ENCODE measurements around the gene ZNF814. TPM values are rescaled to one million over a fixed set of nuclear protein-coding genes. Genes with fewer than 3 reads are reported as not detected.

Gene ZNF814
- total RNA-seq, 1 donor from 2014 or later: 34.7 TPM

- Mint-ChIP-seq H3K9me3 (ENCODE audit: unreplicated experiment) (peaks cover 4% of the 10 kb centered on the region), H3K27me3 (ENCODE audit: low read depth, unreplicated experiment) (no peaks in the 10 kb centered on the region), H3K4me3 (ENCODE audit: unreplicated experiment) (peak overlapping the region; percentile 97), H3K36me3 (ENCODE audit: low read depth, unreplicated experiment) (peaks cover 14% of the 10 kb centered on the region), H3K27ac (ENCODE audit: unreplicated experiment) (peak overlapping the region; percentile 97), H3K4me1 (ENCODE audit: low read depth, unreplicated experiment) (peaks cover 41% of the 10 kb centered on the region)
- Histone ChIP-seq H4K20me1 (ENCODE audit: insufficient read depth, low read length) (no peaks in the 10 kb centered on the region), H3K79me2 (ENCODE audit: insufficient read depth, low read length) (peaks cover 44% of the 10 kb centered on the region), H3K9ac (ENCODE audit: low read length) (peak overlapping the region; percentile 82), H3K9me3 (ENCODE audit: insufficient read depth, low read depth, low read length) (no peaks in the 10 kb centered on the region), H3K4me1 (ENCODE audit: insufficient read depth, low read length) (peaks cover 5% of the 10 kb centered on the region), H3K4me3 (ENCODE audit: insufficient read depth, low read depth, low read length) (peak overlapping the region; percentile 83), H2AFZ (ENCODE audit: low read depth, low read length) (peak overlapping the region; percentile 94), H3K27me3 (ENCODE audit: insufficient read depth, low read length) (no peaks in the 10 kb centered on the region), H3K36me3 (ENCODE audit: insufficient read depth, low read length) (no peaks in the 10 kb centered on the region), H3K4me2 (ENCODE audit: low read length) (peak overlapping the region; percentile 91), H3K27ac (ENCODE audit: low read depth, low read length) (peak overlapping the region; percentile 56)
- DNase-seq (ENCODE audit: low read depth) (no peak), FAIRE-seq (no peak)
- TF ChIP-seq, protein P1, sequence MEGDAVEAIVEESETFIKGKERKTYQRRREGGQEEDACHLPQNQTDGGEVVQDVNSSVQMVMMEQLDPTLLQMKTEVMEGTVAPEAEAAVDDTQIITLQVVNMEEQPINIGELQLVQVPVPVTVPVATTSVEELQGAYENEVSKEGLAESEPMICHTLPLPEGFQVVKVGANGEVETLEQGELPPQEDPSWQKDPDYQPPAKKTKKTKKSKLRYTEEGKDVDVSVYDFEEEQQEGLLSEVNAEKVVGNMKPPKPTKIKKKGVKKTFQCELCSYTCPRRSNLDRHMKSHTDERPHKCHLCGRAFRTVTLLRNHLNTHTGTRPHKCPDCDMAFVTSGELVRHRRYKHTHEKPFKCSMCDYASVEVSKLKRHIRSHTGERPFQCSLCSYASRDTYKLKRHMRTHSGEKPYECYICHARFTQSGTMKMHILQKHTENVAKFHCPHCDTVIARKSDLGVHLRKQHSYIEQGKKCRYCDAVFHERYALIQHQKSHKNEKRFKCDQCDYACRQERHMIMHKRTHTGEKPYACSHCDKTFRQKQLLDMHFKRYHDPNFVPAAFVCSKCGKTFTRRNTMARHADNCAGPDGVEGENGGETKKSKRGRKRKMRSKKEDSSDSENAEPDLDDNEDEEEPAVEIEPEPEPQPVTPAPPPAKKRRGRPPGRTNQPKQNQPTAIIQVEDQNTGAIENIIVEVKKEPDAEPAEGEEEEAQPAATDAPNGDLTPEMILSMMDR (IDR thresholded peaks at IDR 0.05; ENCODE audit: insufficient read depth, low read depth, low read length): no peak
- TF ChIP-seq EZH2 (IDR thresholded peaks at IDR 0.05; ENCODE audit: insufficient read depth, low read length): no peak
Observed at GRCh38 chr19:57888107-57888559, 704 bp downstream of the ZNF814 start.

GRCh38 chr19:57887195-57887941, 1.5 kb downstream of the ZNF814 start:
- Mint-ChIP-seq H3K27ac (ENCODE audit: unreplicated experiment) (peak overlapping the region; percentile 97), H3K9me3 (ENCODE audit: unreplicated experiment) (peaks cover 4% of the 10 kb centered on the region), H3K36me3 (ENCODE audit: low read depth, unreplicated experiment) (peaks cover 18% of the 10 kb centered on the region), H3K27me3 (ENCODE audit: low read depth, unreplicated experiment) (no peaks in the 10 kb centered on the region), H3K4me3 (ENCODE audit: unreplicated experiment) (peak overlapping the region; percentile 97), H3K4me1 (ENCODE audit: low read depth, unreplicated experiment) (peaks cover 36% of the 10 kb centered on the region)
- H2AFZ ChIP-seq (ENCODE audit: low read depth, low read length): no peak overlapping the region
- peaks cover 44% of the 10 kb centered on the region for H3K79me2 ChIP-seq (ENCODE audit: insufficient read depth, low read length)
- no peak for FAIRE-seq
- H3K9me3 ChIP-seq (ENCODE audit: insufficient read depth, low read depth, low read length): no peaks in the 10 kb centered on the region
- peak overlapping the region; percentile 91 for H3K4me2 ChIP-seq (ENCODE audit: low read length)
- peak overlapping the region; percentile 82 for H3K9ac ChIP-seq (ENCODE audit: low read length)
- no peaks in the 10 kb centered on the region for H3K27me3 ChIP-seq (ENCODE audit: insufficient read depth, low read length)
- H4K20me1 ChIP-seq (ENCODE audit: insufficient read depth, low read length): no peaks in the 10 kb centered on the region
- H3K4me1 ChIP-seq (ENCODE audit: insufficient read depth, low read length): peaks cover 5% of the 10 kb centered on the region
- DNase-seq (ENCODE audit: low read depth): peak; percentile 59
- H3K36me3 ChIP-seq (ENCODE audit: insufficient read depth, low read length): no peaks in the 10 kb centered on the region
- peak overlapping the region; percentile 83 for H3K4me3 ChIP-seq (ENCODE audit: insufficient read depth, low read depth, low read length)
- TF ChIP-seq, protein P1 (IDR thresholded peaks at IDR 0.05; ENCODE audit: insufficient read depth, low read depth, low read length): no peak
- TF ChIP-seq EZH2 (IDR thresholded peaks at IDR 0.05; ENCODE audit: insufficient read depth, low read length): no peak
- H3K27ac ChIP-seq (ENCODE audit: low read depth, low read length): no peak overlapping the region

- Mint-ChIP-seq H3K36me3 (ENCODE audit: low read depth, unreplicated experiment) (peaks cover 18% of the 10 kb centered on the region), H3K27ac (ENCODE audit: unreplicated experiment) (peak overlapping the region; percentile 26), H3K9me3 (ENCODE audit: unreplicated experiment) (peaks cover 4% of the 10 kb centered on the region), H3K4me3 (ENCODE audit: unreplicated experiment) (peak overlapping the region; percentile 97), H3K27me3 (ENCODE audit: low read depth, unreplicated experiment) (no peaks in the 10 kb centered on the region), H3K4me1 (ENCODE audit: low read depth, unreplicated experiment) (peaks cover 31% of the 10 kb centered on the region)
- TF ChIP-seq, protein P1 (IDR thresholded peaks at IDR 0.05; ENCODE audit: insufficient read depth, low read depth, low read length): no peak
- TF ChIP-seq EZH2 (IDR thresholded peaks at IDR 0.05; ENCODE audit: insufficient read depth, low read length): no peak
- H3K79me2 ChIP-seq (ENCODE audit: insufficient read depth, low read length): peaks cover 44% of the 10 kb centered on the region
- peaks cover 5% of the 10 kb centered on the region for H3K4me1 ChIP-seq (ENCODE audit: insufficient read depth, low read length)
- H3K36me3 ChIP-seq (ENCODE audit: insufficient read depth, low read length): no peaks in the 10 kb centered on the region
- no peak overlapping the region for H3K9ac ChIP-seq (ENCODE audit: low read length)
- H3K27me3 ChIP-seq (ENCODE audit: insufficient read depth, low read length): no peaks in the 10 kb centered on the region
- DNase-seq (ENCODE audit: low read depth) (no peak), FAIRE-seq (no peak)
- no peak overlapping the region for H2AFZ ChIP-seq (ENCODE audit: low read depth, low read length)
- H4K20me1 ChIP-seq (ENCODE audit: insufficient read depth, low read length): no peaks in the 10 kb centered on the region
- no peak overlapping the region for H3K4me3 ChIP-seq (ENCODE audit: insufficient read depth, low read depth, low read length)
- no peak overlapping the region for H3K4me2 ChIP-seq (ENCODE audit: low read length)
- H3K9me3 ChIP-seq (ENCODE audit: insufficient read depth, low read depth, low read length): no peaks in the 10 kb centered on the region
- H3K27ac ChIP-seq (ENCODE audit: low read depth, low read length): no peak overlapping the region
Observed at GRCh38 chr19:57886046-57886445, 2.8 kb downstream of the ZNF814 start.
